ENCODE measurements around the gene FAM236A.
"Not testable (repeated sequence)": the region's sequence is repeated elsewhere in the genome, so short reads cannot be mapped to it uniquely, and the experiment has no call there.

DNA sequence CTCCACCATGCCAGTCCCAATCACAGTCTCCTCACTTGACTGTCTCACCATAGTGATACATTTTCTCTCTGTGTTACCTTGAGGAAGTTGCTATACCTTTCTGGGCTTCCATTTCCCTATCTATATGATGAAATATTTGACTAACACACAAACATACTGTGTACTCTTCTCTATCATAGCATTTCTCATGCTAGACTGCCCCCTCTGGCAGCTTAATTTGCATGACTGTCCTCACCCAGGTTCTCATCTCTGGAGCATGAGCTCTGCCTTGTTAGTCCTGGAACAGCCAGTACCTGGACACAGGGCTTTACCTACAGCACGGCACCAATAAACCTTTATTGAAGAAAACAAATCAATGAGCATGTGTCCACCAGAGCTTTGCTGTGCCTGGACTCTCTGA, 5.7 kb upstream of the FAM236A start:
- not testable (repeated sequence) for TF ChIP-seq EZH2phosphoT487 (IDR thresholded peaks at IDR 0.05; ENCODE audit: borderline replicate concordance, low read length)
- TF ChIP-seq, protein P1, sequence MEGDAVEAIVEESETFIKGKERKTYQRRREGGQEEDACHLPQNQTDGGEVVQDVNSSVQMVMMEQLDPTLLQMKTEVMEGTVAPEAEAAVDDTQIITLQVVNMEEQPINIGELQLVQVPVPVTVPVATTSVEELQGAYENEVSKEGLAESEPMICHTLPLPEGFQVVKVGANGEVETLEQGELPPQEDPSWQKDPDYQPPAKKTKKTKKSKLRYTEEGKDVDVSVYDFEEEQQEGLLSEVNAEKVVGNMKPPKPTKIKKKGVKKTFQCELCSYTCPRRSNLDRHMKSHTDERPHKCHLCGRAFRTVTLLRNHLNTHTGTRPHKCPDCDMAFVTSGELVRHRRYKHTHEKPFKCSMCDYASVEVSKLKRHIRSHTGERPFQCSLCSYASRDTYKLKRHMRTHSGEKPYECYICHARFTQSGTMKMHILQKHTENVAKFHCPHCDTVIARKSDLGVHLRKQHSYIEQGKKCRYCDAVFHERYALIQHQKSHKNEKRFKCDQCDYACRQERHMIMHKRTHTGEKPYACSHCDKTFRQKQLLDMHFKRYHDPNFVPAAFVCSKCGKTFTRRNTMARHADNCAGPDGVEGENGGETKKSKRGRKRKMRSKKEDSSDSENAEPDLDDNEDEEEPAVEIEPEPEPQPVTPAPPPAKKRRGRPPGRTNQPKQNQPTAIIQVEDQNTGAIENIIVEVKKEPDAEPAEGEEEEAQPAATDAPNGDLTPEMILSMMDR (conservative IDR thresholded peaks at IDR 0.05; ENCODE audit: low read depth, low read length) = not testable (repeated sequence)
